GM12801 (cell line): Measurements from ENCODE around the gene RPL35.

Experiments
- TF ChIP-seq, protein P1 (sequence below): IDR thresholded peaks from one replicate; pipeline ENCODE4 v1.5.1; 2011; ENCODE audit warnings: control low read depth; ENCODE audit not compliant: insufficient read length; ENCODE audit errors: extremely low read depth

Gene RPL35

DNA sequence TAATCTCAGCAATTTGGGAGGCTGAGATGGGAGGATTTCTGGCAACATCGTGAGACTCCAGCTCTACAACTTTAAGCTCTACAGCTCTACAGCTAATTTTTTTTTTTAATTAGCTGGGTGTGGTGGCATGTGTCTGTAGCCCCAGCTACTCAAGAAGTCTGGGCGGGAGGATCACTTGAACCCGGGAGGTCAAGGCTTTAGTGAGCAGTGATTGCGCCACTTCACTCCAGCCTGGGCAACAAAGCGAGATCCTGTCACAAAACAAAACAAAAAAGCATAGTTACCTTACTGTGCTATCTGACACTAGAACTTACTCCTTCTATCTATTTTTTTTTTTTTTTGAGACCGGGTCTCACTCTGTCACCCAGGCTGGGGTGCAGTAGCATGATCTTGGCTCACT is 14.8 kb downstream of the RPL35 start:
- TF ChIP-seq, protein P1, sequence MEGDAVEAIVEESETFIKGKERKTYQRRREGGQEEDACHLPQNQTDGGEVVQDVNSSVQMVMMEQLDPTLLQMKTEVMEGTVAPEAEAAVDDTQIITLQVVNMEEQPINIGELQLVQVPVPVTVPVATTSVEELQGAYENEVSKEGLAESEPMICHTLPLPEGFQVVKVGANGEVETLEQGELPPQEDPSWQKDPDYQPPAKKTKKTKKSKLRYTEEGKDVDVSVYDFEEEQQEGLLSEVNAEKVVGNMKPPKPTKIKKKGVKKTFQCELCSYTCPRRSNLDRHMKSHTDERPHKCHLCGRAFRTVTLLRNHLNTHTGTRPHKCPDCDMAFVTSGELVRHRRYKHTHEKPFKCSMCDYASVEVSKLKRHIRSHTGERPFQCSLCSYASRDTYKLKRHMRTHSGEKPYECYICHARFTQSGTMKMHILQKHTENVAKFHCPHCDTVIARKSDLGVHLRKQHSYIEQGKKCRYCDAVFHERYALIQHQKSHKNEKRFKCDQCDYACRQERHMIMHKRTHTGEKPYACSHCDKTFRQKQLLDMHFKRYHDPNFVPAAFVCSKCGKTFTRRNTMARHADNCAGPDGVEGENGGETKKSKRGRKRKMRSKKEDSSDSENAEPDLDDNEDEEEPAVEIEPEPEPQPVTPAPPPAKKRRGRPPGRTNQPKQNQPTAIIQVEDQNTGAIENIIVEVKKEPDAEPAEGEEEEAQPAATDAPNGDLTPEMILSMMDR = no peak

DNA sequence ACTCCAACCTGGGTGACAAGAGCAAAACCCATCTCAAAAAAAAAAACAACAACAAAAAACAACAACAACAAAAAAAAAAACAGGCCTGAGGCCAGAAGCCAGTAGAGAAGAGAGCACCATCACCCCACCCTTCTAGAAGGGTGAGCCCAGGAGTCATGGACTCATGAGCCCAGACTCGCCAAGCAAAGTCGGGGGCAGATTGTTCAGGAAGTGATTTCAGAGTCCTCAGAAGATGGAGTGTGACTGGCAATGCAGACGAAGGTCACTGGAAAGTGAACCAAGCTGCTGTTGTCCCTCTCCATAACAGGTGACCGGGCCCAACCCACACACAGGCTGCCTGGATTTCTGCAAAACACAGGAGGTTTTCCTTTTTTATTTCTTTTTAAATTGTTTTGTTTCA is 17.5 kb downstream of the RPL35 start:
- TF ChIP-seq, protein P1 = no peak

DNA sequence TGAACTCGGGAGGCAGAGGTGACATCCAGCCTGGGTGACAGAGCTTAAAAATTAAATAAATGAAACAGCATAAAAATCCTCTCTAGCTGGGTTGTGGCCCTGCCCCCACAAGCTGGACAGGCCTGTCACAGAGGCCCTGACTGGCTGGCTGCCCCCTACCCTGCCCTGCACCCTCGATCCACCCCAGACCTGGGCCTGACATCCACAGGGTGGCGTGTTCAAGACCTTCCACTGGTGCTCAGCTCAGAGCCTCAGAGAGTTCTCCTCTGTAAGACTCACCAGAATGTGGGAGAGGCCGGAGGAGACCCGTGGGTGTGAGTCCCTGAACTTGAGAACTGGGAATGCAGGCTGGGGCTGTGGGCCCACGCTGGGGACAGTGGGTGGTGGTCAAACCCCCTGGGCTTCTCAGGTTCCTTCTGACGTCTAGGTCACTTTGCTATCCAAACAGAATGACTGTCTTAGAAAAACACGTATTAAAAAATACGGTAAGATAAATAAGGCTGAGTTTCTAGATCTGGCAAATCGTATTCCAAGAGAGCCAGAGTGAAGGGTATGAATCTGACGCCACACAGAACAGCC is 18.2 kb downstream of the RPL35 start:
- TF ChIP-seq, protein P1 = no peak

DNA sequence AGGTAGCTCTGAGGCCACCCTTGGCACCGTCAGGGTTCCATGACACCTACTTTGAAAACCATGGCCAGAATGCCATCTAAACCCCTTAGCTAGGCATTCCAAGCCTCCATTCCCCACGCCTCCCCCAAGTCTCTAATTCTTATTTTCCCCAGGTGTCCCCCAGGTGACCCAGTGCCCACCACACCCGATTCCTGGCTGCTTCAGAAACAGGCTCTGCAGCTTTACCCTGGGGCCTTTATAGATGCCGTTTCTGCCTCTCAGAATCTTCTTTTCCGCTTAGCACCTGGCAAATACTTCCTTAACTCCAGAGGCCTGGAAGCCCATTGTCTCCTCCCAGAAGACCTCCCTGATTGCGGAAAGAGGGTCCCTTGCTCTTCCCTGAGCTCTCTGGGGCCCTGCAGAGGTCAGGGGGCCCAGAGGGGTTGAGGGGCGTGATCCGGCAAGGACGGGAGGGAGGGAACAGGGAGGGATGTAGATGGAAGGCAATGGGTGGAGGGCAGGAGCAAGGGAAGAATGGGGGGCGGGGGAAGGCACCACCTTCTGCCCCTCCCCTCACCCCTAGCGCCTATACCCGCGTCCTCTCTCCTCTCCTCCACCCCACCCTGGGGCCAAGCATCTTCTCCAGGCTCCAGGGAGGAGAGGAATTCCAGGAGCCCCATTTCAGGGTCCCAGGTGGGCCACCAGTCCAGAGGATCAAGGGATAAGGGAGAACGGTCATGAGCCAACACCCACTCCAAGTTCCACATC is 20.5 kb downstream of the RPL35 start:
- TF ChIP-seq, protein P1 = no peak

DNA sequence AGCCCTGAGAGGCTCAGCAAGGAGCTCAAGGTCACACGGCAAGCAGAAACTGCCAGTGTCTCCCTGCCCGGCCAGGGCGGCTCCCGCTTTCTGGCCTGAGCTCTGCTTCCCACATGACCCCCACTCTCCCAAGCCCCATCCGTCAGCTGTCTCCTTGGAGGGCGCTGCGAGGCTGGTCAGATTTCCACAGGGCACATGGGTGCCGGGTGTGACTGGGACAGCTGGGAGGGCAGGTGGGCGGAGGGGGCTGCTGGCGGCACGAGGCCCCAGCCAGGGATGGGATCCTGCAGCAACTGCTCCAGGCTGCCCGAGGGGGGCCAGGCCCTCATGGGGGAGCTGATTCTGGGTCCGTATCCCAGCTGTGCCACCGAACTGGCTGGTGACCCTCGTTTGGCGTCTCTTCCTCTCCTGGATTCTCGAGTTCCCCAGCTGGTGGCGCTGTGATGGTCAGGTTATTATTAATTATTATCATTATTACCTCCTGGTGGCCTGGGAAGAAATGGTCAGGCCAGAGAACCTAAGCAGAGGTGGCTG is 21.4 kb downstream of the RPL35 start:
- TF ChIP-seq, protein P1 = no peak

DNA sequence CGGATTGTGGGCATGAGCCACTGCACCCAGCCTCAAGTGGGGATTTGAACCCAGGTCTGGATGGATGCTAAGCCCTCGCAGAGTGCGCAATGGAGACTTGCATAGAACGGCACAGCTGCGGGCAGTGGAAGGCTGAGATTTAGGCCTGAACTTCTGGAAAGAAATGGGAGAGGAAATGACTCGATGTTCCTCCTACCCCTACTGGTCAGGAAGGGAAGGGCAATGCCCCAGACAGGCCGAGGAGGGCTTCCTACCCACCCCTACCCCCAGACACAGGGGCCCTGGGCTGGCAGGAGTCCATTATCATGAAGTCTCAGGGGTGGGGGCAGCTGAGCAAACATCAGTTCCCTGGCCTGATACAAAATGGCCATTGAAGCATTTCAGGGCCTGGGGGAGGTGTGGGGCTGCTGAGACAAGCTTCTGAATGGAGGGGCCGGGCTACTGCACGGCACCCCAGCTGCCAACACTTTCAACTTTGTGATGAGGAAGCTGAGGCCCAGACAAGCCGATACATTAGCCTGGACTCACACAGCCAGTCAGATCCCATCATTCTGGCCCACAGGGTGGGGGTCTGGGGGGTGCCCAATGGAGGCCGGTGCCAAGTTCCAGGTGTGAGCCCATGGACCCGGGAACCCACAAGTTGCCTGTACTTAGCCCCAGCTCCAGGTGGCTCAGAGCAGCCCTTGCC is 22.0 kb downstream of the RPL35 start:
- TF ChIP-seq, protein P1 = no peak

DNA sequence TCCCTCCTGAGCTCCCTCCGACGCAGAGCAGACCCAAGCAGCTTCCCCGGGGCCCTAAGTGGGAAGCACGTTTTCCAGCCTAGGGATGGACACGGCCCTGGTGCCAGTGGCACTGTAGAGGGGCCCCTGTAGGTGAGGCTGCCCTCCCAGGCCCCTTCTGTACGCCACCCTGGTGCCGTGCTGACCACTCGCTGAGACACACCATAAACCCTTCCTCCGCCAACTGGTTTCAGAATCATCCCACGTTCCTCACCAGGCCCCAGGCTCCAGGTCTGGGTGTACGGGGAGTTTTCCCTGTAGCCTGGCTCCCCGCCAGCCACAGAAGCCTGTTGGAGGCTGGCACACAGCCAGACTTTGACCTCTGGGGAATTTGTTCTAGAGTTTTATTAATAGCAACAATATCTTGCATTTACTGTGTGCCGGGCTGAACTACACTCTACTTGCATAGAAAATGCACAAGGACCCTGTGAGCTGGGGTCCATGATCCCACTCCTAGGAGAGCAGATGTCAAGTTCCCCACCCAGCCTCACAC is 26.7 kb downstream of the RPL35 start:
- TF ChIP-seq, protein P1 = no peak
